Endodermal cell (in vitro differentiated cells): ENCODE measurements around the gene SLIT1. TPM values are rescaled to one million over a fixed set of nuclear protein-coding genes. Genes with fewer than 3 reads are reported as not detected.

ENCODE experiments used
- DNase-seq: peaks from one replicate; pipeline ENCODE4 v3.0.0-alpha.2; 2017
- H3K27ac ChIP-seq: 2 replicates; pipeline ENCODE4 v1.5.1; 2013; ENCODE audit warnings: mild to moderate bottlenecking, low read depth, low read length, moderate library complexity
- H3K27me3 ChIP-seq: 2 replicates; pipeline ENCODE4 v1.6.1; 2013; ENCODE audit warnings: mild to moderate bottlenecking, low read length, moderate library complexity; ENCODE audit not compliant: insufficient read depth, control insufficient read depth, poor library complexity, severe bottlenecking
- H3K36me3 ChIP-seq: 2 replicates; pipeline ENCODE4 v1.7.0; 2013; ENCODE audit warnings: mild to moderate bottlenecking, low read length, moderate library complexity; ENCODE audit not compliant: control insufficient read depth, insufficient read depth
- H3K4me1 ChIP-seq: one replicate; pipeline ENCODE4 v1.7.0; 2013; ENCODE audit warnings: low read length; ENCODE audit not compliant: control insufficient read depth, insufficient read depth
- H3K4me3 ChIP-seq: 2 replicates; pipeline ENCODE4 v1.5.1; 2013; ENCODE audit warnings: mild to moderate bottlenecking, low read length, moderate library complexity
- H3K9ac ChIP-seq: 2 replicates; pipeline ENCODE4 v1.6.1; 2013; ENCODE audit warnings: mild to moderate bottlenecking, low read length, moderate library complexity; ENCODE audit not compliant: poor library complexity, severe bottlenecking; ENCODE audit errors: extremely low read depth
- H3K9me3 ChIP-seq: 2 replicates; pipeline ENCODE4 v1.6.1; 2013; ENCODE audit warnings: mild to moderate bottlenecking, low read length, moderate library complexity; ENCODE audit not compliant: control insufficient read depth
- H3K27ac Mint-ChIP-seq: 2 replicates; pipeline ENCODE4 v1.8.0; 2020; ENCODE audit warnings: mixed read lengths
- H3K27me3 Mint-ChIP-seq: 2 replicates; pipeline ENCODE4 v1.8.0; 2021; ENCODE audit warnings: mild to moderate bottlenecking, mixed read lengths; ENCODE audit not compliant: insufficient read depth
- H3K36me3 Mint-ChIP-seq: 2 replicates; pipeline ENCODE4 v1.8.0; 2020; ENCODE audit warnings: low read depth, mixed read lengths
- H3K4me1 Mint-ChIP-seq: 2 replicates; pipeline ENCODE4 v1.8.0; 2020; ENCODE audit warnings: mixed read lengths
- H3K4me3 Mint-ChIP-seq: 2 replicates; pipeline ENCODE4 v1.8.0; 2020; ENCODE audit warnings: mild to moderate bottlenecking, moderate library complexity, mixed read lengths
- H3K9me3 Mint-ChIP-seq: 2 replicates; pipeline ENCODE4 v1.8.0; 2020; ENCODE audit warnings: mild to moderate bottlenecking, mixed read lengths
- CTCF ChIP-seq: fragments of 200-600 bp; sonication (generic); conservative IDR thresholded peaks from 2 replicates; pipeline ENCODE4 v1.5.0; 2021; ENCODE audit warnings: antibody characterized with exemption, mild to moderate bottlenecking
- WGBS, 2 experiments: methylation state at CpG; one replicate each; pipeline versions ENCODE4 v1.1.5 to v1.1.7; 2013; ENCODE audit warnings: missing lambda C conversion rate in 2 of 2, mixed read lengths in 1 of 2; ENCODE audit not compliant: insufficient coverage in 1 of 2, insufficient read length in 1 of 2; 5-methylcytosine and 5-hydroxymethylcytosine counted together
- total RNA-seq, 2 donors: library from RNA; stranded (reverse); fragmentation: NEBNext Ultra II Directional in 1 of 2; extraction: Animal tissue kit (Norgen Biotek cat#: 25700) in 1 of 2; gene quantifications; 2 replicates in 1 of 2; 3 replicates in 1 of 2; pipeline ENCODE4 v1.2.1, GENCODE V29; 2021

Gene SLIT1
- total RNA-seq, 2 donors from 2014 or later, result 0.97 to 2.4 TPM

- no peak overlapping the region for H3K27ac Mint-ChIP-seq
- peaks cover 8% of the 10 kb centered on the region for H3K27me3 Mint-ChIP-seq
- Histone ChIP-seq H3K36me3 (no peaks in the 10 kb centered on the region), H3K4me3 (no peak overlapping the region), H3K27ac (no peak overlapping the region), H3K9ac (no peak overlapping the region), H3K27me3 (peaks cover 3% of the 10 kb centered on the region), H3K9me3 (no peaks in the 10 kb centered on the region), H3K4me1 (no peaks in the 10 kb centered on the region)
- peaks cover 8% of the 10 kb centered on the region for H3K4me1 Mint-ChIP-seq
- H3K4me3 Mint-ChIP-seq, result no peak overlapping the region
- H3K9me3 Mint-ChIP-seq, result no peaks in the 10 kb centered on the region
- no peaks in the 10 kb centered on the region for H3K36me3 Mint-ChIP-seq
- TF ChIP-seq CTCF, result no peak
- 92 to 94% methylated on average over 3 to 5 of the region's 6 CpGs for WGBS, 2 experiments
- DNase-seq, result no peak
Observed at GRCh38 chr10:97173036-97173435, 12.7 kb downstream of the SLIT1 start.

- Mint-ChIP-seq H3K27ac (no peak overlapping the region), H3K4me3 (no peak overlapping the region), H3K27me3 (peaks cover 8% of the 10 kb centered on the region), H3K36me3 (no peaks in the 10 kb centered on the region), H3K4me1 (peaks cover 12% of the 10 kb centered on the region), H3K9me3 (no peaks in the 10 kb centered on the region)
- 90% methylated on average over 10 to 13 of the region's 13 CpGs for WGBS, 2 experiments
- H3K4me3 ChIP-seq, result no peak overlapping the region
- no peak for TF ChIP-seq CTCF
- no peak overlapping the region for H3K9ac ChIP-seq
- no peak overlapping the region for H3K27ac ChIP-seq
- no peaks in the 10 kb centered on the region for H3K27me3 ChIP-seq
- DNase-seq, result no peak
- H3K9me3 ChIP-seq, result no peaks in the 10 kb centered on the region
- no peaks in the 10 kb centered on the region for H3K4me1 ChIP-seq
- no peaks in the 10 kb centered on the region for H3K36me3 ChIP-seq
Observed at GRCh38 chr10:97171001-97171400, 14.8 kb downstream of the SLIT1 start.

- H3K4me1 ChIP-seq, result no peaks in the 10 kb centered on the region
- no peak overlapping the region for H3K27ac Mint-ChIP-seq
- TF ChIP-seq CTCF, result no peak
- H3K4me1 Mint-ChIP-seq, result peaks cover 12% of the 10 kb centered on the region
- H3K4me3 ChIP-seq, result no peak overlapping the region
- H3K27me3 ChIP-seq, result no peaks in the 10 kb centered on the region
- no peaks in the 10 kb centered on the region for H3K36me3 ChIP-seq
- no peak for DNase-seq
- peaks cover 3% of the 10 kb centered on the region for H3K27me3 Mint-ChIP-seq
- H3K4me3 Mint-ChIP-seq, result no peak overlapping the region
- H3K9me3 ChIP-seq, result no peaks in the 10 kb centered on the region
- WGBS, 2 experiments, result 88 to 90% methylated on average over 10 to 13 of the region's 14 CpGs
- H3K27ac ChIP-seq, result no peak overlapping the region
- no peaks in the 10 kb centered on the region for H3K36me3 Mint-ChIP-seq
- no peak overlapping the region for H3K9ac ChIP-seq
- no peaks in the 10 kb centered on the region for H3K9me3 Mint-ChIP-seq
Observed at GRCh38 chr10:97169911-97170693, 15.7 kb downstream of the SLIT1 start.
